ENCODE results near the gene MDP1. TPM values are rescaled to one million over a fixed set of nuclear protein-coding genes. Genes with fewer than 3 reads are reported as not detected.

The MDP1 gene
- total and polyA plus RNA-seq, 3 experiments from 2014 or later: 15.5 to 25.8 (median 16.2) TPM

DNA sequence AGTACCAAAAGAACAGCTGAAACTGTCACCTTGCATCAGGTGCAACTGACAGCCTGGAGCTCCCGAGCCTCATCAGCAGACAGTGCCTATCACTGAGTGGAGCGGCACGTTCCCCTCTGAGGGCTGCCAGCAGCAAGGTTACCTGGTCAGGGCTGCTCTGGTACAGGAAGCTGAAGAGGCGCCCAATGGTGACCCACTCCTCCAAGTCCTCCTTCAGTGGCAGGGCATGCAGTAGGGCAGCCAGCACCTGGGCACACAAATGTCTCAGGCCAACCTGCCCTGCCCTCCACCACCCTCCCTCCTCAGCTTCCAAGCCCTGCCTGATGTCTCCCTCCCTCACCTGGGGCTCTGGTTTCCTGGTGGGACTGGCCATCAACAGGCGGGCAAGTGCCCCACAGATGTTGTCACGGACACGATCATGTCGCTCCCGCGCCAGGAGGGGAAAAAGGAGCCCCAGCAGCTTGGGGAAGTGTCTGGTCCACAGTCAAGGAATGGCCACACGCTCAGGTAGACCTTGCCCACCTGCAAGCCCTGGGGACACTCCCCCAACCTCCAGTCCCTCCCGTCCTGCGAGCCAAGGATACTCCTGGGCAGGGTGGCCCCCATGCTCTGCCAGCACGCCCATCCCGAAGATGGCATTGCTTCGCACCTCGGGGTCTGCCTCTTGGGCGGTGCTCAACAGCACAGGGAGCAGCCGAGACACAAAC lies 34.3 kb downstream of the MDP1 start:
- DNase-seq: no peak
- Mint-ChIP-seq H3K9me3 (no peaks in the 10 kb centered on the region), H3K36me3 (peaks cover 0 to 96% (median 4%) of the 10 kb centered on the region in 3 donors), H3K27ac (peak overlapping the region in 3 of 8 donors; percentile 17 to 86 (median 19)), H3K27me3 (no peaks in the 10 kb centered on the region), H3K4me3 (peak overlapping the region in 1 of 7 donors; percentile 84), H3K4me1 (peaks cover 3 to 4% (median 3%) of the 10 kb centered on the region in 3 donors)
- peaks cover 44% of the 10 kb centered on the region for H3K36me3 ChIP-seq (ENCODE audit: insufficient read depth, low read length)
- no peaks in the 10 kb centered on the region for H3K4me1 ChIP-seq (ENCODE audit: insufficient read depth, low read length)
- H3K27me3 ChIP-seq (ENCODE audit: insufficient read depth, low read length, poor library complexity, severe bottlenecking): no peaks in the 10 kb centered on the region
- H3K27ac ChIP-seq (ENCODE audit: low read depth, low read length): no peak overlapping the region
- CTCF ChIA-PET: interaction anchor here (1.0 to 2.7 kb wide), 4 partner anchors 18 to 250 kb away, joined by 3 to 16 read pairs (median 4); partner anchors contain the start of genes IRF9 and PSME2
- no peaks in the 10 kb centered on the region for H3K9me3 ChIP-seq (ENCODE audit: low read length)
- H3K4me3 ChIP-seq (ENCODE audit: low read length): no peak overlapping the region
- POLR2A ChIA-PET: no interaction called here

DNA sequence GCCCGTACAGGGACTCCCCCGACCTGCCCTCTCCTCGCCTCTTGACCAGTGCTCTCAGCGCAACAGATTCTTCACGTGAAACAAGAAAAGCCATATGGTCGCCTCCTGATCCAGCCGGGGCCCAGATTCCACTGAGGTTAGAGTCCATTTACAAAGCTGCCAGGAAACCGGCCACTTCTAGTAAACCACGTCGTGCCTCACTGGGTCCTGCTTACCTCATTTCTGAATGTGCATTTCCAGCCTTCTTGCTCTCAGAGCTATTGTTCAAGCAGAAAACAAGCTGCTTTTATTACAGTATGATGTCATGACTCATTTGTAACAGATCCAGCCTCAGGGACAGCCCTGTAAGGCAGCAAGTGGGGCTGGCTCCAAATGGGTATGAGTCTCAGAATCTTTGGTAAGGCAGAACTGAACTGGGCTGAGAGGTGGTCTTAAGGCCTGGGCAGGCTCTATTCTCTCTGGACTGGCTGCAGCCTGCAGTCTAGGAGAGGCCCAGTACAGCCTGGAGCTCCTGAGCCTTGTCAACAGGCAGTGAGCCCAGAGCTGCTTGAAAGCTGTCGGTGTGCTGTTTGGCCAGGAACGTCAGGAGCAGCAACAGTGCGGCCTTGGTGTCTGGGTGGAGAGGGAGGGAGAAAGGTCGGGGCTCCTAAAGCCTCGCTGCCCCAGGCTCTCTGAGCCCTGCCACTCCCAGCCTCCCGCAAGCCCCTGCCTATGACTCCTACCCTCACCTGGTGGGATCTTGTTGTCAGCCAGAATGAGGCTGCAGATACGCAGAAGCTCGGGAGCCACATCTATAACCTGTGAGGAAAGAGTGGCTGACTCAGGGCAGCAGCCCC lies 35.7 kb downstream of the MDP1 start:
- Mint-ChIP-seq H3K4me1 (peaks cover 2 to 7% (median 6%) of the 10 kb centered on the region in 3 donors), H3K27ac (peak overlapping the region in 5 of 8 donors; percentile 23 to 86 (median 38)), H3K9me3 (no peaks in the 10 kb centered on the region), H3K27me3 (no peaks in the 10 kb centered on the region), H3K36me3 (peaks cover 0 to 90% (median 4%) of the 10 kb centered on the region in 3 donors), H3K4me3 (no peak overlapping the region)
- peaks cover 32% of the 10 kb centered on the region for H3K36me3 ChIP-seq (ENCODE audit: insufficient read depth, low read length)
- H3K27ac ChIP-seq (ENCODE audit: low read depth, low read length): no peak overlapping the region
- CTCF ChIA-PET: interaction anchor here (0.9 to 2.7 kb wide), 5 partner anchors 10 to 251 kb away, joined by 3 to 16 read pairs (median 4); partner anchors contain the start of gene IRF9
- no peaks in the 10 kb centered on the region for H3K27me3 ChIP-seq (ENCODE audit: insufficient read depth, low read length, poor library complexity, severe bottlenecking)
- DNase-seq: no peak
- H3K4me3 ChIP-seq (ENCODE audit: low read length): no peak overlapping the region
- no peaks in the 10 kb centered on the region for H3K4me1 ChIP-seq (ENCODE audit: insufficient read depth, low read length)
- no peaks in the 10 kb centered on the region for H3K9me3 ChIP-seq (ENCODE audit: low read length)
- POLR2A ChIA-PET: no interaction called here

DNA sequence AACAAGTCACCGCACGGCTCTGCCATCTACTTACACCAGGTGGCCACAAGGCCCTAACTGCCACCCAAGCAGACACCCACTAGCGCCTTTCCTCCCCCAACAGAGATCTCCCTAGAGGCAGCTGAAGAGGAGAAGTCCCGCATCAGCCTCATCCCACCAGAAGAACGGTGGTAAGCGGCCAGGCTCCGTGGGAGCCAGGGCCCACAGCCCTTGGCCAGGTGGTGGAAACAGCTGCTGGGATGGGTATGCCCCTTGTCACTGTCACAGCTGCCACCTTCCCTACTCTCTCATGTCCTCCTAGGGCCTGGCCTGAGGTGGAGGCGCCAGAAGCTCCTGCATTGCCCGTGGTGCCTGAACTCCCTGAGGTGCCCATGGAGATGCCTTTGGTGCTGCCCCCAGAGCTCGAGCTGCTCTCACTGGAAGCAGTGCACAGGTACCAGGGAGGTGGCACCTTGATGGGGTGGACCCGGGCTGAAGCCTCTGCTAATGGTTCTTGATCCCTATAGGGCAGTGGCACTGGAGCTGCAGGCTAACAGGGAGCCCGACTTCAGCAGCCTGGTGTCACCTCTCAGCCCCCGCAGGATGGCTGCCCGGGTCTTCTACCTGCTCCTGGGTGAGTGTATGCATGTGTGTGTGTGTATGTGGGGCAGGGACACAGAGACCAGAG lies 36.4 kb downstream of the MDP1 start:
- no peaks in the 10 kb centered on the region for H3K27me3 Mint-ChIP-seq
- peaks cover 10 to 14% (median 14%) of the 10 kb centered on the region in 3 donors for H3K4me1 Mint-ChIP-seq
- peak overlapping the region in 3 of 8 donors; percentile 22 to 90 (median 23) for H3K27ac Mint-ChIP-seq
- ChIA-PET POLR2A (no interaction called here), CTCF (interaction anchor here (0.9 to 2.7 kb wide), 3 partner anchors 9 to 70 kb away, joined by 3 to 16 read pairs (median 4); partner anchors contain the start of gene IRF9)
- Histone ChIP-seq H3K4me1 (ENCODE audit: insufficient read depth, low read length) (no peaks in the 10 kb centered on the region), H3K9me3 (ENCODE audit: low read length) (no peaks in the 10 kb centered on the region), H3K27ac (ENCODE audit: low read depth, low read length) (no peak overlapping the region), H3K27me3 (ENCODE audit: insufficient read depth, low read length, poor library complexity, severe bottlenecking) (no peaks in the 10 kb centered on the region), H3K4me3 (ENCODE audit: low read length) (no peak overlapping the region), H3K36me3 (ENCODE audit: insufficient read depth, low read length) (peaks cover 24% of the 10 kb centered on the region)
- H3K36me3 Mint-ChIP-seq: peaks cover 0 to 91% (median 8%) of the 10 kb centered on the region in 3 donors
- H3K4me3 Mint-ChIP-seq: no peak overlapping the region
- no peaks in the 10 kb centered on the region for H3K9me3 Mint-ChIP-seq
- DNase-seq: no peak

DNA sequence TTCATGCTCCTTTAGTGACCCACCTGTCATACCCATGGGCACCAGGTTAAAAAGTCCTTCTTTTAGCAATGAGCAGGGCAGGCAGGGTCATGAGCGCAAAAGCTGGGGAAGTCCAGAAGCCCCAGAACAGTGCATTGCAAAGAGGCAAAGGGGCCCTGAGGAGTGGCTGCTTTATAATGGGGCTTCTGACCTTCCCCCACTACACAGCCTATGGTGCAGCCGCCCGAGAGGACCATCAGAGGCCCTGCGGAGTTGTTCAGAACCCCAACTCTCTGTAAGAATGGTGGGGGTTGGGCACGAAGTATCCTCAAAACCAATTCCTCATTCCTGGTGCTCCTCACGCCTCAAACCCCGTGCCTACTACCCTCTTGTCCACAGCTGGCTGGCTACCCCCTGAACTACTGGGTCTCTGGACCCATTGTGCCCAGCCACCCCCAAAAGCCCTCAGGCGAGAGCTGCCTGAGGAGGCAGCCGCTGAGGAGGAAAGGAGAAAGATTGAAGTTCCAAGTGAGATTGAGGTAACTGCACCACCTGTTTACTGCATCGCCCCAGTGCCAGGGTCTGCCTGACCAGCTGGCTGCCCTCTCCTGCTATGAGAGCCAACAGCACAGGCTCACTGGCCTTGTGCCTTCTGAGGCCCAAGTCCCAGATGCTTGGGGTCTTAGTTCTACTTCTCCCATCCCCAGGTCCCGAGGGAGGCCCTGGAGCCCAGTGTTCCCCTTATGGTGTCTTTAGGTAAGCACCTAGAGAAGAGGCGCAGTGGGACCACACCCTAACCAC lies 37.3 kb downstream of the MDP1 start:
- H3K36me3 ChIP-seq (ENCODE audit: insufficient read depth, low read length): peaks cover 23% of the 10 kb centered on the region
- DNase-seq: no peak
- ChIA-PET CTCF (interaction anchor here (0.9 to 1.7 kb wide), 2 partner anchors 41 to 69 kb away, joined by 3 read pairs; no protein-coding TSS in a partner anchor), POLR2A (no interaction called here)
- H3K4me3 ChIP-seq (ENCODE audit: low read length): no peak overlapping the region
- no peak overlapping the region for H3K27ac ChIP-seq (ENCODE audit: low read depth, low read length)
- no peaks in the 10 kb centered on the region for H3K4me1 ChIP-seq (ENCODE audit: insufficient read depth, low read length)
- H3K9me3 ChIP-seq (ENCODE audit: low read length): no peaks in the 10 kb centered on the region
- no peak overlapping the region for H3K4me3 Mint-ChIP-seq
- no peaks in the 10 kb centered on the region for H3K27me3 ChIP-seq (ENCODE audit: insufficient read depth, low read length, poor library complexity, severe bottlenecking)
- peaks cover 13 to 15% (median 15%) of the 10 kb centered on the region in 3 donors for H3K4me1 Mint-ChIP-seq
- H3K27ac Mint-ChIP-seq: peak overlapping the region in 2 of 8 donors; percentile 22 to 23
- peaks cover 0 to 85% (median 9%) of the 10 kb centered on the region in 3 donors for H3K36me3 Mint-ChIP-seq
- H3K9me3 Mint-ChIP-seq: no peaks in the 10 kb centered on the region
- no peaks in the 10 kb centered on the region for H3K27me3 Mint-ChIP-seq

DNA sequence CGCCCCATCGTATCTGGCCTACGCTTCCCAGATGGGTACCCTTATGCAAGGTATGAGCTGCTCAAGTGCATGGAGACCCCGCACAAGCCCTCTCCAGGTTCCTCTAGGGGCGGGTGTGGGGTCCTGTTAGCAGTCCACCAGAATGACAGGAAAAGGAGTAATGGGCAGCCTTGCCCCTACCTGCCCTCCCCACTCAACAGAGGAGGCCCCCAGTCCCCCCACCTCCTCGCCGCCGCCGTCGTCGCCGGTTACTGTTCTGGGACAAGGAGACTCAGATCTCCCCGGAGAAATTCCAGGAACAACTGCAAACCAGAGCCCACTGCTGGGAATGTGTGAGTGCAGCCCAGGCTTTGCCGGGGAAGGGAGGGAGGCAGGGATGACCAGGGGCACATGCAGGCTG lies 38.0 kb downstream of the MDP1 start:
- H3K27me3 ChIP-seq (ENCODE audit: insufficient read depth, low read length, poor library complexity, severe bottlenecking): no peaks in the 10 kb centered on the region
- H3K4me3 ChIP-seq (ENCODE audit: low read length): no peak overlapping the region
- peaks cover 19 to 22% (median 19%) of the 10 kb centered on the region in 3 donors for H3K4me1 Mint-ChIP-seq
- no peaks in the 10 kb centered on the region for H3K9me3 Mint-ChIP-seq
- H3K27ac Mint-ChIP-seq: peak overlapping the region in 1 of 8 donors; percentile 42
- H3K4me1 ChIP-seq (ENCODE audit: insufficient read depth, low read length): no peaks in the 10 kb centered on the region
- peaks cover 19% of the 10 kb centered on the region for H3K36me3 ChIP-seq (ENCODE audit: insufficient read depth, low read length)
- H3K4me3 Mint-ChIP-seq: no peak overlapping the region
- H3K27ac ChIP-seq (ENCODE audit: low read depth, low read length): no peak overlapping the region
- H3K36me3 Mint-ChIP-seq: peaks cover 0 to 78% (median 9%) of the 10 kb centered on the region in 3 donors
- H3K9me3 ChIP-seq (ENCODE audit: low read length): no peaks in the 10 kb centered on the region
- CTCF ChIA-PET: interaction anchor here (1.7 kb wide), 1 partner anchor 42 kb away, joined by 3 read pairs; no protein-coding TSS in a partner anchor
- H3K27me3 Mint-ChIP-seq: no peaks in the 10 kb centered on the region
- POLR2A ChIA-PET: no interaction called here
- no peak for DNase-seq

DNA sequence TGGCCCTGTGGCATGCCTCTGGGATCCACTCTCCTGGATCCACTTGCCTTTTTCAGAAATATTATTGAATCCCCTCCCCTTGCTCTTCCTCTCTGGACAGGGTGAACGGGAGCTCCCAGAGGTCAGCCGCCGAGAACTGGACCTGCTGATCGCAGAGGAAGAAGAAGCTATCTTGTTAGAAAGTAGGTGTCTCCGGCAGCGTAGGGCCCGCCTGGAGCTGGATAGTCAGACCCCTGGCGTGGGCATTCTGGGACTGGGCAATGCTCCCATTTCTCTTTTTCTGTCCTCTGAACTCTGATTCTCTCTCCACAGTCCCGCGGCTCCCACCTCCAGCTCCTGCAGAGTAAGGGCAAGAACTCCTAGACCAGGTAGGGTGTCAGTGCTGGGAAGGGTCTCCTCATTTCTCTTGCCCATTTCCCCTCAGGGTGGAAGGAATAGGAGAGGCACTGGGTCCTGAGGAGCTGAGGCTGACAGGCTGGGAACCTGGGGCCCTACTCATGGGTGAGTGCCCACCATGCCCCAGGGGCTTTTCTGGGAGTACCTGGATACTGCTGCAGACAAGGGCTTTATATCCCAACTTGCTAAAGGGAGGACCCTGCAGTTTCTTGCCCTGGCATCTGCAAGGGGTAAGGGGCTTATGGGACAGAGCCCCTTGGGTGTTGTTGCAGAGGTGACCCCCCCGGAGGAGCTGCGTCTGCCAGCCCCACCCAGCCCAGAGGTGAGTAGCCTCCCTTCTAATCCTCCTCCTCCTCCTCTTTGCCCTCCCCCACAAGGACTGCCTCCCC lies 38.6 kb downstream of the MDP1 start:
- no peaks in the 10 kb centered on the region for H3K4me1 ChIP-seq (ENCODE audit: insufficient read depth, low read length)
- no peak overlapping the region for H3K4me3 Mint-ChIP-seq
- DNase-seq: no peak
- H3K27me3 ChIP-seq (ENCODE audit: insufficient read depth, low read length, poor library complexity, severe bottlenecking): no peaks in the 10 kb centered on the region
- H3K9me3 ChIP-seq (ENCODE audit: low read length): no peaks in the 10 kb centered on the region
- H3K36me3 ChIP-seq (ENCODE audit: insufficient read depth, low read length): peaks cover 19% of the 10 kb centered on the region
- no peak overlapping the region for H3K27ac ChIP-seq (ENCODE audit: low read depth, low read length)
- no peak overlapping the region for H3K4me3 ChIP-seq (ENCODE audit: low read length)
- POLR2A ChIA-PET: interaction anchor here (0.6 kb wide), 1 partner anchor 27 kb away, joined by 3 read pairs; no protein-coding TSS in a partner anchor
- no peaks in the 10 kb centered on the region for H3K9me3 Mint-ChIP-seq
- H3K4me1 Mint-ChIP-seq: peaks cover 22 to 25% (median 23%) of the 10 kb centered on the region in 3 donors
- peak overlapping the region in 4 of 8 donors; percentile 31 to 79 (median 44) for H3K27ac Mint-ChIP-seq
- no peaks in the 10 kb centered on the region for H3K27me3 Mint-ChIP-seq
- CTCF ChIA-PET: interaction anchor here (1.7 kb wide), 1 partner anchor 43 kb away, joined by 3 read pairs; no protein-coding TSS in a partner anchor
- H3K36me3 Mint-ChIP-seq: peaks cover 0 to 72% (median 9%) of the 10 kb centered on the region in 3 donors
